Stomach (tissue), 4 donors: ENCODE measurements around the gene OR2AT4.
"Not testable (repeated sequence)": the region's sequence is repeated elsewhere in the genome, so short reads cannot be mapped to it uniquely, and the experiment has no call there.

Experiments
- EP300 ChIP-seq: sonication (generic); formaldehyde crosslinking; IDR thresholded peaks from one replicate; pipeline ENCODE4 v1.6.1; 2017; ENCODE audit warnings: antibody characterized with exemption
- POLR2AphosphoS5 ChIP-seq, 3 donors: sonication (generic); formaldehyde crosslinking; IDR thresholded peaks; one replicate each; pipeline ENCODE4 v1.6.1; 2016; ENCODE audit warnings: antibody characterized with exemption in 3 of 3
- TF ChIP-seq, protein P1 (sequence below), 7 experiments: fragments of 450-650 bp in 4 of 7; fragments of 200-600 bp in 3 of 7; sonication (generic) in 3 of 7; IDR thresholded peaks; one replicate each; pipeline ENCODE4 v1.5.1; 2016 to 2019; ENCODE audit warnings: antibody characterized with exemption in 7 of 7, control low read depth in 2 of 7, mild to moderate bottlenecking in 1 of 7

DNA sequence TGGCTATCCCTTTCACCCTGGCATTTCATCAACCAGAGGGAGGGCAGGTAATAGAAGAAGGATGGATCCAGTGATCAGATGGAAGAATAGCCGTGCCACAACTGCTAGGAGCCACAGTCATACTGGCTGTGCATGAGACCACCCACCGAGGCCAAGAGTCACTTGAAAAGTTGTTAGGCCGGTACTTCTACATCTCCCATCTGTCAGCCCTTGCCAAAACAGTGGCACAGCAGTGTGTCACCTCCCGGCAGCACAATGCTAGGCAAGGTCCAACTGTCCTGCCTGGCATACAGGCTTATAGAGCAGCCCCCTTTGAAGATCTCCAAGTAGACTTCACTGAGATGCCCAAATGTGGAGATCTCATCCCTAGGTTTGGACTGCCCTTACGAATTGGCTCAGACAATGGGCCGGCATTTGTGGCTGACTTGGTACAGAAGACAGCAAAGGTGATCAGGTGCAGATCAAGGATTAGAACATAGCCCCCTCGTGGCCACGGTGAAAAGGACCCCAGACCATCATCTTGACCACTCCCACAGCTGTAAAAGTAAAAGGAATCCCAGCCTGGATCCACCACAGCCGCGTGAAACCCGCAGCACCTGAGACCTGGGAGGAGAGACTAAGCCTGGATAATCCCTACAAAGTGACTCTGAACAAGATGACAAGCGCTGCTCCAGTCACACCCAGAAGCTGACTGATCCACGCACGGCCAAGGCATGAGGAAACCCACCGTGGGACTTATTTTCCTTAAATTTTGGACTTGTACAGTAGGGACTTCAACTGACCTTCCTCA is 52.1 kb downstream of the OR2AT4 start:
- TF ChIP-seq, protein P1, sequence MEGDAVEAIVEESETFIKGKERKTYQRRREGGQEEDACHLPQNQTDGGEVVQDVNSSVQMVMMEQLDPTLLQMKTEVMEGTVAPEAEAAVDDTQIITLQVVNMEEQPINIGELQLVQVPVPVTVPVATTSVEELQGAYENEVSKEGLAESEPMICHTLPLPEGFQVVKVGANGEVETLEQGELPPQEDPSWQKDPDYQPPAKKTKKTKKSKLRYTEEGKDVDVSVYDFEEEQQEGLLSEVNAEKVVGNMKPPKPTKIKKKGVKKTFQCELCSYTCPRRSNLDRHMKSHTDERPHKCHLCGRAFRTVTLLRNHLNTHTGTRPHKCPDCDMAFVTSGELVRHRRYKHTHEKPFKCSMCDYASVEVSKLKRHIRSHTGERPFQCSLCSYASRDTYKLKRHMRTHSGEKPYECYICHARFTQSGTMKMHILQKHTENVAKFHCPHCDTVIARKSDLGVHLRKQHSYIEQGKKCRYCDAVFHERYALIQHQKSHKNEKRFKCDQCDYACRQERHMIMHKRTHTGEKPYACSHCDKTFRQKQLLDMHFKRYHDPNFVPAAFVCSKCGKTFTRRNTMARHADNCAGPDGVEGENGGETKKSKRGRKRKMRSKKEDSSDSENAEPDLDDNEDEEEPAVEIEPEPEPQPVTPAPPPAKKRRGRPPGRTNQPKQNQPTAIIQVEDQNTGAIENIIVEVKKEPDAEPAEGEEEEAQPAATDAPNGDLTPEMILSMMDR (IDR thresholded peaks at IDR 0.05), result not testable (repeated sequence)
- not testable (repeated sequence) for TF ChIP-seq EP300; POLR2AphosphoS5 (IDR thresholded peaks at IDR 0.05)
